ENCODE data around the gene RAB24.

DNA sequence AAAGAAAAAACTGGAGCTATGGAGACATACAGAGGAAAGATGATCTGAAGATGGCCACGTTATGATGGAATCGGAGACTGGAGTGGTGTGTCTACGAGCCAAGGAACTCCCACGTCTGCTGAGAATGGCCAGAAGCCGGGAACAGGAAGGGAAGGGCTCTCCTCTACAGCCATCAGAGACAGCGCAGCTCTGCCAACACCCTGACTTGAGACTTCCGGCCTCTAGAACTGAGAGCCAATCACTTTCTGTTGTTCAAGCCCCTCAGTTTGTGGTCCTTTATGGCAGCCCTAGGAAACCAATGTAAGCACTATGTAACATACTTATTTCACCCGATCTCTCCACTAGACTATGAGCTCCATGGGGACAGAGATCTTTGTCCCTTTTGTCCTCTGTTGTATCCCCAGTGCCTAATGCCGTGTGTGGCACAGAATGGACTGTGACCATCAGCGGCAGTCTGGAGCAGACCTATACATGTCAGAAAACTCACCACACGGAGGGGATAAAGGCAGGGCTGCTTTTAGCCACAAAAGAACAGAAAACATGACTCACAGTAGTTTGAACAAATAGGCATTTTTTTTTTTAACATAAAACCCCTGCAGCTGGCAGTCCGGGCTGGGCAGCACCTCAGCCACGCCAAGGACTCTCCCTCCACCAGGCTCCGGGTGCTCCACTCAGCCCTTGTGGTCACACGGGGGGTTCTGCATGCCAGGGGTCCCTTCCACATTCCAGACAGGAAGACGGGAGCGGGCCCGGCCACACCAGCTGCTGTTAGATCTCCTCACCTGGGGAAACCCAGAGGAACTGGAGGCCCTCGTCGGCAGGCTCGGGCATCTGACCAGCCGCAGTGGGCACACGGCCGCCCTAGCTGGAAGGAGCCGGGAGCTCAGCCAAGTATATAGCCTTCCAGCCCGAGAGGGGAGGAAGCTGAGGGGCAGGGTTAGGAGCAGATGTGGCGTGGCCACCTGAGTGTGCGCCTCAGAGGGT lies 24.3 kb upstream of the RAB24 start:
- TF ChIP-seq, protein P1, sequence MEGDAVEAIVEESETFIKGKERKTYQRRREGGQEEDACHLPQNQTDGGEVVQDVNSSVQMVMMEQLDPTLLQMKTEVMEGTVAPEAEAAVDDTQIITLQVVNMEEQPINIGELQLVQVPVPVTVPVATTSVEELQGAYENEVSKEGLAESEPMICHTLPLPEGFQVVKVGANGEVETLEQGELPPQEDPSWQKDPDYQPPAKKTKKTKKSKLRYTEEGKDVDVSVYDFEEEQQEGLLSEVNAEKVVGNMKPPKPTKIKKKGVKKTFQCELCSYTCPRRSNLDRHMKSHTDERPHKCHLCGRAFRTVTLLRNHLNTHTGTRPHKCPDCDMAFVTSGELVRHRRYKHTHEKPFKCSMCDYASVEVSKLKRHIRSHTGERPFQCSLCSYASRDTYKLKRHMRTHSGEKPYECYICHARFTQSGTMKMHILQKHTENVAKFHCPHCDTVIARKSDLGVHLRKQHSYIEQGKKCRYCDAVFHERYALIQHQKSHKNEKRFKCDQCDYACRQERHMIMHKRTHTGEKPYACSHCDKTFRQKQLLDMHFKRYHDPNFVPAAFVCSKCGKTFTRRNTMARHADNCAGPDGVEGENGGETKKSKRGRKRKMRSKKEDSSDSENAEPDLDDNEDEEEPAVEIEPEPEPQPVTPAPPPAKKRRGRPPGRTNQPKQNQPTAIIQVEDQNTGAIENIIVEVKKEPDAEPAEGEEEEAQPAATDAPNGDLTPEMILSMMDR (IDR thresholded peaks at IDR 0.05; ENCODE audit: borderline replicate concordance, extremely low read depth, low read length, poor library complexity, severe bottlenecking): no peak
- TF ChIP-seq EZH2 (IDR thresholded peaks at IDR 0.05; ENCODE audit: borderline replicate concordance, low read depth, low read length, severe bottlenecking): no peak

Measured in DND-41 (cell line).